Measurements from ENCODE around the gene EHBP1. TPM values are rescaled to one million over a fixed set of nuclear protein-coding genes. Genes with fewer than 3 reads are reported as not detected.

EHBP1 gene
- total and polyA plus RNA-seq, 7 experiments from 2014 or later: 12.3 to 31.5 (median 27.7) TPM

- H3K4me3 ChIP-seq (ENCODE audit: low read length): no peak overlapping the region
- no peaks in the 10 kb centered on the region for H3K9me3 ChIP-seq (ENCODE audit: control insufficient read depth in 2 of 3, low read length in 3 of 3)
- no peaks in the 10 kb centered on the region for H3K4me1 ChIP-seq (ENCODE audit: control insufficient read depth in 2 of 2, insufficient read depth in 2 of 2, low read length in 2 of 2)
- peaks cover 0 to 18% (median 2%) of the 10 kb centered on the region in 5 donors for H3K27me3 Mint-ChIP-seq
- intact Hi-C loops (cut with micrococcal nuclease): no loop called here
- DNase-seq (no peak), ATAC-seq (no peak)
- H3K27ac Mint-ChIP-seq: no peak overlapping the region
- H3K36me3 Mint-ChIP-seq: no peaks in the 10 kb centered on the region
- H3K9me3 Mint-ChIP-seq: no peaks in the 10 kb centered on the region
- H3K27ac ChIP-seq (ENCODE audit: low read depth, low read length): no peak overlapping the region
- H3K27me3 ChIP-seq (ENCODE audit: control insufficient read depth in 2 of 2, insufficient read depth in 2 of 2, low read length in 2 of 2): peaks cover 0 to 5% of the 10 kb centered on the region in 2 donors
- H3K4me3 Mint-ChIP-seq: no peak overlapping the region
- no peaks in the 10 kb centered on the region for H3K36me3 ChIP-seq (ENCODE audit: control insufficient read depth in 2 of 3, insufficient read depth in 3 of 3, low read length in 3 of 3)
- ChIA-PET POLR2A (no interaction called here), CTCF (no interaction called here)
- H3K4me1 Mint-ChIP-seq: no peaks in the 10 kb centered on the region
Observed at GRCh38 chr2:62675062-62675461, 30.5 kb upstream of the EHBP1 start.

- Mint-ChIP-seq H3K27ac (no peak overlapping the region), H3K36me3 (no peaks in the 10 kb centered on the region), H3K9me3 (no peaks in the 10 kb centered on the region), H3K4me3 (no peak overlapping the region), H3K27me3 (peaks cover 30 to 57% (median 42%) of the 10 kb centered on the region in 5 donors), H3K4me1 (no peaks in the 10 kb centered on the region)
- H3K9me3 ChIP-seq (ENCODE audit: control insufficient read depth in 2 of 3, low read length in 3 of 3): no peaks in the 10 kb centered on the region
- CTCF ChIA-PET: no interaction called here
- no peak overlapping the region for H3K27ac ChIP-seq (ENCODE audit: low read depth, low read length)
- H3K27me3 ChIP-seq (ENCODE audit: control insufficient read depth in 2 of 2, insufficient read depth in 2 of 2, low read length in 2 of 2): no peaks in the 10 kb centered on the region
- no peak for DNase-seq
- H3K36me3 ChIP-seq (ENCODE audit: control insufficient read depth in 2 of 3, insufficient read depth in 3 of 3, low read length in 3 of 3): no peaks in the 10 kb centered on the region
- no peaks in the 10 kb centered on the region for H3K4me1 ChIP-seq (ENCODE audit: control insufficient read depth in 2 of 2, insufficient read depth in 2 of 2, low read length in 2 of 2)
- POLR2A ChIA-PET: interaction anchor here (0.6 kb wide), 1 partner anchor 1005 kb away, joined by 3 read pairs; no protein-coding TSS in a partner anchor
- no peak overlapping the region for H3K4me3 ChIP-seq (ENCODE audit: low read length)
- intact Hi-C loops (cut with micrococcal nuclease): no loop called here
- ATAC-seq: no peak
Observed at GRCh38 chr2:62685256-62685655, 20.3 kb upstream of the EHBP1 start.

- Histone ChIP-seq H3K4me1 (ENCODE audit: control insufficient read depth in 2 of 2, insufficient read depth in 2 of 2, low read length in 2 of 2) (no peaks in the 10 kb centered on the region), H3K36me3 (ENCODE audit: control insufficient read depth in 2 of 3, insufficient read depth in 3 of 3, low read length in 3 of 3) (no peaks in the 10 kb centered on the region), H3K4me3 (ENCODE audit: low read length) (no peak overlapping the region), H3K27me3 (ENCODE audit: control insufficient read depth in 2 of 2, insufficient read depth in 2 of 2, low read length in 2 of 2) (no peaks in the 10 kb centered on the region), H3K9me3 (ENCODE audit: control insufficient read depth in 2 of 3, low read length in 3 of 3) (no peaks in the 10 kb centered on the region), H3K27ac (ENCODE audit: low read depth, low read length) (no peak overlapping the region)
- CTCF ChIA-PET: no interaction called here
- Mint-ChIP-seq H3K4me1 (no peaks in the 10 kb centered on the region), H3K27ac (no peak overlapping the region), H3K36me3 (no peaks in the 10 kb centered on the region), H3K4me3 (no peak overlapping the region), H3K9me3 (no peaks in the 10 kb centered on the region), H3K27me3 (peaks cover 24 to 54% (median 41%) of the 10 kb centered on the region in 5 donors)
- intact Hi-C loops (cut with micrococcal nuclease): no loop called here
- no peak for ATAC-seq
- no peak for DNase-seq
- POLR2A ChIA-PET: no interaction called here
Observed at GRCh38 chr2:62686012-62686685, 19.4 kb upstream of the EHBP1 start.

- Histone ChIP-seq H3K4me3 (ENCODE audit: low read length) (no peak overlapping the region), H3K4me1 (ENCODE audit: control insufficient read depth in 2 of 2, insufficient read depth in 2 of 2, low read length in 2 of 2) (no peaks in the 10 kb centered on the region), H3K27me3 (ENCODE audit: control insufficient read depth in 2 of 2, insufficient read depth in 2 of 2, low read length in 2 of 2) (no peaks in the 10 kb centered on the region), H3K27ac (ENCODE audit: low read depth, low read length) (no peak overlapping the region), H3K36me3 (ENCODE audit: control insufficient read depth in 2 of 3, insufficient read depth in 3 of 3, low read length in 3 of 3) (no peaks in the 10 kb centered on the region), H3K9me3 (ENCODE audit: control insufficient read depth in 2 of 3, low read length in 3 of 3) (no peaks in the 10 kb centered on the region)
- H3K27ac Mint-ChIP-seq: no peak overlapping the region
- H3K4me3 Mint-ChIP-seq: no peak overlapping the region
- no peak for DNase-seq
- intact Hi-C loops (cut with micrococcal nuclease): no loop called here
- H3K9me3 Mint-ChIP-seq: no peaks in the 10 kb centered on the region
- ChIA-PET CTCF (no interaction called here), POLR2A (no interaction called here)
- no peak for ATAC-seq
- H3K36me3 Mint-ChIP-seq: no peaks in the 10 kb centered on the region
- H3K4me1 Mint-ChIP-seq: no peaks in the 10 kb centered on the region
- peaks cover 21 to 51% (median 34%) of the 10 kb centered on the region in 5 donors for H3K27me3 Mint-ChIP-seq
Observed at GRCh38 chr2:62687636-62688035, 17.9 kb upstream of the EHBP1 start.

- CTCF ChIA-PET: no interaction called here
Observed at GRCh38 chr2:62688771-62689170, 16.7 kb upstream of the EHBP1 start.

GRCh38 chr2:62691186-62691585, 14.3 kb upstream of the EHBP1 start:
- Histone ChIP-seq H3K27me3 (ENCODE audit: control insufficient read depth in 2 of 2, insufficient read depth in 2 of 2, low read length in 2 of 2) (peaks cover 3 to 10% of the 10 kb centered on the region in 2 donors), H3K9me3 (ENCODE audit: control insufficient read depth in 2 of 3, low read length in 3 of 3) (no peaks in the 10 kb centered on the region), H3K4me1 (ENCODE audit: control insufficient read depth in 2 of 2, insufficient read depth in 2 of 2, low read length in 2 of 2) (no peaks in the 10 kb centered on the region), H3K4me3 (ENCODE audit: low read length) (no peak overlapping the region), H3K27ac (ENCODE audit: low read depth, low read length) (no peak overlapping the region), H3K36me3 (ENCODE audit: control insufficient read depth in 2 of 3, insufficient read depth in 3 of 3, low read length in 3 of 3) (no peaks in the 10 kb centered on the region)
- Mint-ChIP-seq H3K4me3 (no peak overlapping the region), H3K9me3 (peaks cover 0 to 1% (median 0%) of the 10 kb centered on the region in 11 donors), H3K4me1 (no peaks in the 10 kb centered on the region), H3K27me3 (peaks cover 33 to 58% (median 39%) of the 10 kb centered on the region in 5 donors), H3K27ac (no peak overlapping the region), H3K36me3 (no peaks in the 10 kb centered on the region)
- intact Hi-C loops (cut with micrococcal nuclease): no loop called here
- ATAC-seq (no peak), DNase-seq (no peak)
- CTCF ChIA-PET: no interaction called here
- POLR2A ChIA-PET: no interaction called here

More at GRCh38 chr2:62688771-62689170, 16.7 kb upstream of the EHBP1 start:
- Histone ChIP-seq H3K27ac (ENCODE audit: low read depth, low read length) (no peak overlapping the region), H3K36me3 (ENCODE audit: control insufficient read depth in 2 of 3, insufficient read depth in 3 of 3, low read length in 3 of 3) (no peaks in the 10 kb centered on the region), H3K9me3 (ENCODE audit: control insufficient read depth in 2 of 3, low read length in 3 of 3) (no peaks in the 10 kb centered on the region), H3K4me3 (ENCODE audit: low read length) (no peak overlapping the region), H3K27me3 (ENCODE audit: control insufficient read depth in 2 of 2, insufficient read depth in 2 of 2, low read length in 2 of 2) (peaks cover 0 to 7% of the 10 kb centered on the region in 2 donors), H3K4me1 (ENCODE audit: control insufficient read depth in 2 of 2, insufficient read depth in 2 of 2, low read length in 2 of 2) (no peaks in the 10 kb centered on the region)
- Mint-ChIP-seq H3K4me3 (no peak overlapping the region), H3K9me3 (no peaks in the 10 kb centered on the region), H3K27me3 (peaks cover 24 to 51% (median 40%) of the 10 kb centered on the region in 5 donors), H3K4me1 (no peaks in the 10 kb centered on the region), H3K36me3 (no peaks in the 10 kb centered on the region), H3K27ac (no peak overlapping the region)
- DNase-seq (no peak), ATAC-seq (no peak)
- intact Hi-C loops (cut with micrococcal nuclease): no loop called here
- POLR2A ChIA-PET: no interaction called here

GRCh38 chr2:62692225-62692624, 13.3 kb upstream of the EHBP1 start:
- peaks cover 0 to 1% (median 0%) of the 10 kb centered on the region in 11 donors for H3K9me3 Mint-ChIP-seq
- no peaks in the 10 kb centered on the region for H3K4me1 Mint-ChIP-seq
- no peak overlapping the region for H3K4me3 ChIP-seq (ENCODE audit: low read length)
- DNase-seq: no peak
- POLR2A ChIA-PET: no interaction called here
- H3K27ac Mint-ChIP-seq: no peak overlapping the region
- H3K27me3 ChIP-seq (ENCODE audit: control insufficient read depth in 2 of 2, insufficient read depth in 2 of 2, low read length in 2 of 2): peaks cover 3 to 10% of the 10 kb centered on the region in 2 donors
- ATAC-seq: no peak
- H3K36me3 ChIP-seq (ENCODE audit: control insufficient read depth in 2 of 3, insufficient read depth in 3 of 3, low read length in 3 of 3): no peaks in the 10 kb centered on the region
- intact Hi-C loops (cut with micrococcal nuclease): no loop called here
- no peaks in the 10 kb centered on the region for H3K4me1 ChIP-seq (ENCODE audit: control insufficient read depth in 2 of 2, insufficient read depth in 2 of 2, low read length in 2 of 2)
- no peak overlapping the region for H3K4me3 Mint-ChIP-seq
- H3K27ac ChIP-seq (ENCODE audit: low read depth, low read length): no peak overlapping the region
- CTCF ChIA-PET: no interaction called here
- peaks cover 26 to 54% (median 32%) of the 10 kb centered on the region in 5 donors for H3K27me3 Mint-ChIP-seq
- H3K36me3 Mint-ChIP-seq: no peaks in the 10 kb centered on the region
- H3K9me3 ChIP-seq (ENCODE audit: control insufficient read depth in 2 of 3, low read length in 3 of 3): no peaks in the 10 kb centered on the region

All from naive thymus-derived CD4-positive, alpha-beta T cell (primary cell).